H1 (cell line): Measurements from ENCODE around the gene TMEM35A. TPM values are rescaled to one million over a fixed set of nuclear protein-coding genes. Genes with fewer than 3 reads are reported as not detected.
A peak's percentile ranks its signal among the peaks of the same experiment; 100 is the strongest.

Experiments used
- ASH2L ChIP-seq: fragments of 200-600, 300-600 bp; sonication (generic); IDR thresholded peaks from one replicate; pipeline ENCODE4 v1.7.1; 2017; ENCODE audit warnings: low read length
- BRCA1 ChIP-seq: IDR thresholded peaks from 2 replicates; pipeline ENCODE4 v1.6.1; 2012; ENCODE audit warnings: low read depth, low read length, improper control_type of control experiment
- CHD7 ChIP-seq: fragments of 300-600 bp; sonication (generic); IDR thresholded peaks from 2 replicates; pipeline ENCODE4 v1.7.1; 2012; ENCODE audit warnings: low read length, moderate library complexity, mild to moderate bottlenecking, inconsistent platforms; ENCODE audit not compliant: insufficient replicate concordance
- E2F6 ChIP-seq: IDR thresholded peaks from 2 replicates; pipeline ENCODE4 v1.6.1; 2012; ENCODE audit warnings: inconsistent platforms
- EGR1 ChIP-seq: IDR thresholded peaks from 2 replicates; pipeline ENCODE4 v1.6.1; 2011; ENCODE audit warnings: low read depth, low read length, borderline replicate concordance
- EZH2 ChIP-seq: fragments of 200-600 bp; sonication (generic); IDR thresholded peaks from 2 replicates; pipeline ENCODE4 v1.7.1; 2012; ENCODE audit warnings: low read depth, mild to moderate bottlenecking, moderate library complexity, low read length, inconsistent platforms; ENCODE audit not compliant: severe bottlenecking
- HDAC2 ChIP-seq, 2 experiments: fragments of 300-600 bp in 1 of 2; sonication (generic) in 1 of 2; IDR thresholded peaks; 2 replicates each; pipeline ENCODE4 v1.6.1; 2011 to 2012; ENCODE audit warnings: low read depth in 2 of 2, low read length in 2 of 2, mild to moderate bottlenecking in 2 of 2, moderate library complexity in 2 of 2, borderline replicate concordance in 1 of 2, inconsistent platforms in 1 of 2
- POLR2AphosphoS5 ChIP-seq: IDR thresholded peaks from 2 replicates; pipeline ENCODE4 v1.6.1; 2011; ENCODE audit warnings: low read depth, low read length
- TAF7 ChIP-seq: optimal IDR thresholded peaks from 2 replicates; pipeline ENCODE3; 2011; ENCODE audit warnings: low read depth, mild to moderate bottlenecking, inconsistent platforms, low read length, moderate library complexity, borderline replicate concordance
- polyA plus RNA-seq, 7 experiments: library from polyadenylated mRNA; depleted of rRNA in 3 of 7; stranded (reverse) in 5 of 7; unstranded in 2 of 7; fragments of >200 nt in 5 of 7; fragments of 200-250 nt in 2 of 7; gene quantifications; 1 replicate in 5 of 7; 2 replicates in 1 of 7; 4 replicates in 1 of 7; pipeline versions ENCODE4 v1.2.1 to v1.2.3, GENCODE V29; 2011 to 2013; ENCODE audit warnings: missing spikeins in 2 of 7, mixed read lengths in 2 of 7
- total RNA-seq: library from RNA; stranded (reverse); fragmentation: NEBNext Ultra II Directional; extraction: Animal tissue kit (Norgen Biotek cat#: 25700); gene quantifications from 2 replicates; pipeline ENCODE4 v1.2.1, GENCODE V29; 2021

The TMEM35A gene
- total and polyA plus RNA-seq, 2 of the 8 experiments (the other 6 are each of a cell fraction or from before 2014, with no cell fraction given): 5.5 to 5.8 TPM

- TF ChIP-seq CHD7 (no peak), EZH2 (no peak), HDAC2 (IDR thresholded peaks at IDR 0.05; ENCODE audit: borderline replicate concordance in 1 of 2, low read depth in 2 of 2, low read length in 2 of 2) (no peak), BRCA1 (no peak), E2F6 (0 out of 2 replicates have a peak, but pooled peaks have one; percentile 60), TAF7 (no peak), EGR1 (no peak), POLR2AphosphoS5 (peak; percentile 43; the same call in 1 of the 2 replicates), ASH2L (peak; percentile 53)
These were observed 27.0 kb upstream of the TMEM35A start, which contains the start of gene TRMT2B (continued) for GRCh38 chrX:101051549-101052302.
